HG03439 (cell line): ENCODE measurements around the gene DDX4.

Source experiments
- ATAC-seq: cut with Tn5 transposase; IDR thresholded peaks from one replicate; pipeline ENCODE4 v1.9.1; 2021; ENCODE audit warnings: mild to moderate bottlenecking, moderate library complexity; ENCODE audit not compliant: unreplicated experiment

Gene DDX4

GRCh38 chr5:55820488-55820887 lies 82.6 kb downstream of the DDX4 start:
- ATAC-seq: no peak

GRCh38 chr5:55821731-55822512 lies 84.1 kb downstream of the DDX4 start:
- ATAC-seq: no peak

- no peak for ATAC-seq
Observed at GRCh38 chr5:55823151-55823796, 85.4 kb downstream of the DDX4 start.

GRCh38 chr5:55829956-55830355 lies 92.1 kb downstream of the DDX4 start:
- ATAC-seq: no peak

- ATAC-seq: no peak
Observed at GRCh38 chr5:55832446-55832845, 94.6 kb downstream of the DDX4 start.

GRCh38 chr5:55836191-55836590 lies 98.3 kb downstream of the DDX4 start:
- ATAC-seq: no peak

GRCh38 chr5:55841976-55842375 lies 104.1 kb downstream of the DDX4 start:
- no peak for ATAC-seq

- ATAC-seq: no peak
Observed at GRCh38 chr5:55847837-55848236, 110.0 kb downstream of the DDX4 start.

GRCh38 chr5:55848783-55849182 lies 110.9 kb downstream of the DDX4 start:
- ATAC-seq: no peak

GRCh38 chr5:55850839-55851674 lies 113.2 kb downstream of the DDX4 start, which contains the start of gene IL31RA:
TSS of gene IL31RA (plus strand) at chr5:55851357. CDS start at chr5:55851571, 214 bp downstream.
- no peak for ATAC-seq

GRCh38 chr5:55851675-55851979 lies 113.8 kb downstream of the DDX4 start:
- no peak for ATAC-seq

GRCh38 chr5:55852503-55852902 lies 114.6 kb downstream of the DDX4 start:
- ATAC-seq: no peak

GRCh38 chr5:55853041-55853670 lies 115.3 kb downstream of the DDX4 start:
- no peak for ATAC-seq

GRCh38 chr5:55853818-55854217 lies 116.0 kb downstream of the DDX4 start:
- ATAC-seq: no peak

GRCh38 chr5:55855509-55855908 lies 117.6 kb downstream of the DDX4 start:
- ATAC-seq: no peak

- no peak for ATAC-seq
Observed at GRCh38 chr5:55856516-55857246, 118.8 kb downstream of the DDX4 start.

GRCh38 chr5:55857247-55857640 lies 119.4 kb downstream of the DDX4 start:
- no peak for ATAC-seq

GRCh38 chr5:55858104-55858503 lies 120.2 kb downstream of the DDX4 start:
- no peak for ATAC-seq

- no peak for ATAC-seq
Observed at GRCh38 chr5:55860288-55860687, 122.4 kb downstream of the DDX4 start.

GRCh38 chr5:55860709-55861108 lies 122.8 kb downstream of the DDX4 start:
- ATAC-seq: no peak
